ENCODE data around the gene RAB14. TPM values are rescaled to one million over a fixed set of nuclear protein-coding genes. Genes with fewer than 3 reads are reported as not detected.
"Not testable (repeated sequence)": the region's sequence is repeated elsewhere in the genome, so short reads cannot be mapped to it uniquely, and the experiment has no call there.

Gene RAB14
- total RNA-seq, 1 donor = 30.0 TPM

DNA sequence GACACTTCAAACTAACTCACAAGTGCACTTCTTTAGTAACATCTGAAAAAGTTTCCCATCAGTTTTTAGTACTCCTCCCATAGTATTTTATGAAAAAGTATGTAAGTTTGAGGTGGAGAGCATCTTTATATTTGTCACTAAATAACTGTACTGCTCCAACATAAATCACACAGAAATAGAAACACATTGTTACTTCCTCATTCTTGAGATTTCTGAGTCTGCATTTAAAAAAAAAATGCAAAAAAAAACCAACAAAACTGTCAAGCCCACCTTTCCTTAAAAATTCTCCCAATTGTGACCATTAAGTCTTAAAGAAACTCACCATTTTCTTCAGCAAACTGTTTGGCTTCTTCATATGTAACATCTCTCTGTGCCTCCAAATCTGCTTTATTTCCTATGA lies 18.7 kb downstream of the RAB14 start:
- H3K27me3 ChIP-seq (ENCODE audit: insufficient read depth, low read length) = no peaks in the 10 kb centered on the region
- DNase-seq (ENCODE audit: insufficient read length, low spot score, missing footprints) = no peak
- H3K36me3 ChIP-seq (ENCODE audit: insufficient read depth, low read length) = peaks cover 58% of the 10 kb centered on the region
- no peak overlapping the region for H3K4me2 ChIP-seq (ENCODE audit: insufficient read depth, low read length)
- peaks cover 79% of the 10 kb centered on the region for H3K79me2 ChIP-seq (ENCODE audit: insufficient read depth, low read length)
- no peak overlapping the region for H3K4me3 ChIP-seq (ENCODE audit: insufficient read depth, low read length)
- TF ChIP-seq CTCF (IDR thresholded peaks at IDR 0.05; ENCODE audit: extremely low read depth, low read depth, low read length) = no peak
- no peaks in the 10 kb centered on the region for H3K9me3 ChIP-seq (ENCODE audit: low read depth, low read length)
- H3K4me1 ChIP-seq (ENCODE audit: insufficient read depth, low read length) = peaks cover 11% of the 10 kb centered on the region
- H4K20me1 ChIP-seq (ENCODE audit: insufficient read depth, low read length) = peaks cover 34% of the 10 kb centered on the region
- H2AFZ ChIP-seq (ENCODE audit: low read length) = no peak overlapping the region
- H3K27ac ChIP-seq (ENCODE audit: low read depth, low read length) = no peak overlapping the region

DNA sequence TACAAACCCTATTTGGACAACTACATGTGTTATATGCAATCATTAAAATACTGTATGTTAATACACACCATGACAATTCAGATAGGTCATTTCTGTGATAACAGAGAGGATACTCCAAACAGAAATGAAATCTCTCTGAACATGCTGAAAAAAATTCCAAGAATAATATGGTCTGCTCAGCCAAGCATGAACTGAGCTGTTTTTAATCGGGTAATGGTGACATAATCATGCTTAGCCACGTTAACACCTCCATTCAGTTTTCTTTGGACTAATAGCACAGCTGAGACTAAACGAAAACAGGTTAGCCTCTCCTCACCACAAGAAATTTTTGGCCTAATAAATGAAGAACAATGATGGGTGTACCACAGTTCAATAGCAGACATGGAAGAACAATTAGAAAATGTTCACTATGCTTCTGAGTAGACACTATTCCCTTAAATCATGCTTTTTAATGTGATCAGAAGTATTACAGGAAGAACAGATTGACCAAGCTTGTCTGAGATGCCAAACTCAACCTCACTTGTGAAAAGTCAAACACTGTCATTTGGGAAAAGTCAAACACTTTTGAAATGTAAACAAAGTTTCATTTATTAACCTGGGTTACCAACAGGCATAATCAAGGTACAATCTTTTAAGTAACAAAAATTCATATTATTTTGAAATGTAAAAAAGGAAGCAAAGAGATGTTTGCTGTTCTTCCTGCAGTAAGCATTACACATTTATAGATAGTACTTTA lies 19.4 kb downstream of the RAB14 start:
- no peak overlapping the region for H2AFZ ChIP-seq (ENCODE audit: low read length)
- H3K79me2 ChIP-seq (ENCODE audit: insufficient read depth, low read length) = peaks cover 72% of the 10 kb centered on the region
- no peak overlapping the region for H3K27ac ChIP-seq (ENCODE audit: low read depth, low read length)
- no peak for TF ChIP-seq CTCF (IDR thresholded peaks at IDR 0.05; ENCODE audit: extremely low read depth, low read depth, low read length)
- peaks cover 61% of the 10 kb centered on the region for H3K36me3 ChIP-seq (ENCODE audit: insufficient read depth, low read length)
- no peak overlapping the region for H3K4me2 ChIP-seq (ENCODE audit: insufficient read depth, low read length)
- peaks cover 31% of the 10 kb centered on the region for H4K20me1 ChIP-seq (ENCODE audit: insufficient read depth, low read length)
- no peak overlapping the region for H3K4me3 ChIP-seq (ENCODE audit: insufficient read depth, low read length)
- H3K4me1 ChIP-seq (ENCODE audit: insufficient read depth, low read length) = peaks cover 8% of the 10 kb centered on the region
- no peak for DNase-seq (ENCODE audit: insufficient read length, low spot score, missing footprints)
- H3K27me3 ChIP-seq (ENCODE audit: insufficient read depth, low read length) = no peaks in the 10 kb centered on the region
- no peaks in the 10 kb centered on the region for H3K9me3 ChIP-seq (ENCODE audit: low read depth, low read length)

- no peak overlapping the region for H3K27ac ChIP-seq (ENCODE audit: low read depth, low read length)
- H3K27me3 ChIP-seq (ENCODE audit: insufficient read depth, low read length) = no peaks in the 10 kb centered on the region
- peaks cover 17% of the 10 kb centered on the region for H4K20me1 ChIP-seq (ENCODE audit: insufficient read depth, low read length)
- no peak overlapping the region for H3K4me2 ChIP-seq (ENCODE audit: insufficient read depth, low read length)
- no peak overlapping the region for H3K4me3 ChIP-seq (ENCODE audit: insufficient read depth, low read length)
- peaks cover 52% of the 10 kb centered on the region for H3K79me2 ChIP-seq (ENCODE audit: insufficient read depth, low read length)
- no peaks in the 10 kb centered on the region for H3K9me3 ChIP-seq (ENCODE audit: low read depth, low read length)
- DNase-seq (ENCODE audit: insufficient read length, low spot score, missing footprints) = no peak
- peaks cover 48% of the 10 kb centered on the region for H3K36me3 ChIP-seq (ENCODE audit: insufficient read depth, low read length)
- TF ChIP-seq CTCF (IDR thresholded peaks at IDR 0.05; ENCODE audit: extremely low read depth, low read depth, low read length) = no peak
- H3K4me1 ChIP-seq (ENCODE audit: insufficient read depth, low read length) = no peaks in the 10 kb centered on the region
- H2AFZ ChIP-seq (ENCODE audit: low read length) = no peak overlapping the region
These were observed 21.6 kb downstream of the RAB14 start for GRCh38 chr9:121179930-121180681.

- peaks cover 15% of the 10 kb centered on the region for H4K20me1 ChIP-seq (ENCODE audit: insufficient read depth, low read length)
- H3K4me1 ChIP-seq (ENCODE audit: insufficient read depth, low read length); DNase-seq (ENCODE audit: insufficient read length, low spot score, missing footprints); H3K4me3 ChIP-seq (ENCODE audit: insufficient read depth, low read length); H3K9me3 ChIP-seq (ENCODE audit: low read depth, low read length); H3K4me2 ChIP-seq (ENCODE audit: insufficient read depth, low read length); H2AFZ ChIP-seq (ENCODE audit: low read length); H3K27ac ChIP-seq (ENCODE audit: low read depth, low read length); H3K27me3 ChIP-seq (ENCODE audit: insufficient read depth, low read length): not testable (repeated sequence)
- peaks cover 48% of the 10 kb centered on the region for H3K36me3 ChIP-seq (ENCODE audit: insufficient read depth, low read length)
- peaks cover 45% of the 10 kb centered on the region for H3K79me2 ChIP-seq (ENCODE audit: insufficient read depth, low read length)
These were observed 22.3 kb downstream of the RAB14 start for GRCh38 chr9:121179373-121179721.

Measured in osteoblast (primary cell).